ENCODE measurements around the gene MPO. TPM values are rescaled to one million over a fixed set of nuclear protein-coding genes. Genes with fewer than 3 reads are reported as not detected.

Gene MPO
- total and polyA plus RNA-seq, 2 of the 8 experiments (the other 6 are each of a cell fraction or from before 2014, with no cell fraction given), result 0.06 to 0.74 TPM

DNA sequence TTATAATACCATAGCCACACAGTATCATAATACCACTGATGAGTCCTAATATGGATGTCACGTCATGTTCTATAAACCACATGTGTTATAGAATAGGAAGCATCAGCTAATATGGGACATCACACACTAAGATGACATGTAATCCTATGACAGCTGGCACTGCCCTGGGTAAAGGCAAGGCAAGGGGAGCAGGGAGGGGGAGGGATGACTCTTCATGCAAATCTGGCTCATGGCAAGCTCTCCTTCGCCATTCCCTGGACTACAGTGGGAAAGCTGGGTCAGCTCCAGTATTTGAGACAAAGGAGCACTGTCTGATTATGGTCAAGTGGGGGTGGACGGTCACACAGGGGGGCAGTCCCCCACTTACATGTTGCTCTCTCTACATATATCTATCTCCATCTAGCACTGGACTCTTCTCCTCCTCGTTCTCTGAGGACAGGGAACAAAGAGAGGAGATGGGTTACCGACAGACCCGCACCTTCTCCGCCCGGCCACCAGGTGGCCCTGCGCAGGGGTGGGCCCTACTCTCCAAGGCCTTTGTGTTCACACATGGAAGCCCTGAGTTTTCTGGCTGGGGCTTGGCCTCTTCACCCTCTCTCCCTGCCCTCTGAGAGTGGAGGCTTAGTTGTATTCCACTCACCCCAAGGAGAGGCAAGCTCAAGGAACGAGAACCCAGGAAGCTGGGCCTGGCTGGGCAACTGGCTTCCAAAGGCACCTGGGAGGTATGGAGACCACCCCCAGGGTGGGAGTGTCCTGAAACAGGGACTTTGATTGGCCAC lies 23.4 kb upstream of the MPO start (continued):
- TF ChIP-seq RAD21 (IDR thresholded peaks at IDR 0.05 in 1 of 2, conservative IDR thresholded peaks at IDR 0.05 in 1 of 2; ENCODE audit: low read depth in 2 of 2, low read length in 2 of 2), result peak; percentile 55 to 64
- no peak for TF ChIP-seq HDAC2 (IDR thresholded peaks at IDR 0.05; ENCODE audit: borderline replicate concordance in 1 of 2, low read depth in 2 of 2, low read length in 2 of 2)
